Measurements from ENCODE around the gene RBM42.

- TF ChIP-seq POLR2A (IDR thresholded peaks at IDR 0.05) (no peak), EP300 (IDR thresholded peaks at IDR 0.05) (no peak)
- TF ChIP-seq, protein P1, sequence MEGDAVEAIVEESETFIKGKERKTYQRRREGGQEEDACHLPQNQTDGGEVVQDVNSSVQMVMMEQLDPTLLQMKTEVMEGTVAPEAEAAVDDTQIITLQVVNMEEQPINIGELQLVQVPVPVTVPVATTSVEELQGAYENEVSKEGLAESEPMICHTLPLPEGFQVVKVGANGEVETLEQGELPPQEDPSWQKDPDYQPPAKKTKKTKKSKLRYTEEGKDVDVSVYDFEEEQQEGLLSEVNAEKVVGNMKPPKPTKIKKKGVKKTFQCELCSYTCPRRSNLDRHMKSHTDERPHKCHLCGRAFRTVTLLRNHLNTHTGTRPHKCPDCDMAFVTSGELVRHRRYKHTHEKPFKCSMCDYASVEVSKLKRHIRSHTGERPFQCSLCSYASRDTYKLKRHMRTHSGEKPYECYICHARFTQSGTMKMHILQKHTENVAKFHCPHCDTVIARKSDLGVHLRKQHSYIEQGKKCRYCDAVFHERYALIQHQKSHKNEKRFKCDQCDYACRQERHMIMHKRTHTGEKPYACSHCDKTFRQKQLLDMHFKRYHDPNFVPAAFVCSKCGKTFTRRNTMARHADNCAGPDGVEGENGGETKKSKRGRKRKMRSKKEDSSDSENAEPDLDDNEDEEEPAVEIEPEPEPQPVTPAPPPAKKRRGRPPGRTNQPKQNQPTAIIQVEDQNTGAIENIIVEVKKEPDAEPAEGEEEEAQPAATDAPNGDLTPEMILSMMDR (IDR thresholded peaks at IDR 0.05): no peak
Measured at GRCh38 chr19:35673121-35673804, 44.4 kb downstream of the RBM42 start.
